Measurements from ENCODE around the gene DNAH17. TPM values are rescaled to one million over a fixed set of nuclear protein-coding genes. Genes with fewer than 3 reads are reported as not detected.
"Not testable (repeated sequence)": the region's sequence is repeated elsewhere in the genome, so short reads cannot be mapped to it uniquely, and the experiment has no call there.

The DNAH17 gene
- total RNA-seq, 4 donors from 2014 or later, result under 0.01 TPM; not detected in 2

DNA sequence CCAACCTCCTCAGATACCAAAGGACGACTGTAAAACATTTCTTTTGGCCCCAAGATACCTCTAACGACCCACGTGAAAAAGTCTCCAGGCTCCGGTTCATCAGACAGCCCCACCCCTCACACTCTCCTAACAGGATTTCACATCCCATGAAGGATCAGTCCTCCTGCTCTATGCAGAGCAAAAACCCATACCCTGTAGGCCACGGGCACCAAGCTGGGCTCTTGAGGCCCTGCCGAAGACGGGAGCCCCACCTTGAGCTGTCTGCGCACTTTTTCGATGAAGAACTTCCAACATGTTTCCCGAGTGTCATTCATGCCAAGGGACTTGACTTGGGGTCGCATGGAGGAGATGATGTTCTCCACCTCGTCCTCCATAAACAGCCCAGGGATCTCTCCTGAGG lies 108.8 kb downstream of the DNAH17 start:
- WGBS, 2 donors, result 83 to 85% methylated on average over 12 of the region's 12 CpGs
- Histone ChIP-seq H3K9me3 (no peaks in the 10 kb centered on the region), H3K4me3 (no peak overlapping the region), H3K4me1 (no peaks in the 10 kb centered on the region), H3K36me3 (no peaks in the 10 kb centered on the region), H3K27ac (no peak overlapping the region), H3K27me3 (peaks cover 0 to 4% of the 10 kb centered on the region in 2 donors)
- TF ChIP-seq, protein P1, sequence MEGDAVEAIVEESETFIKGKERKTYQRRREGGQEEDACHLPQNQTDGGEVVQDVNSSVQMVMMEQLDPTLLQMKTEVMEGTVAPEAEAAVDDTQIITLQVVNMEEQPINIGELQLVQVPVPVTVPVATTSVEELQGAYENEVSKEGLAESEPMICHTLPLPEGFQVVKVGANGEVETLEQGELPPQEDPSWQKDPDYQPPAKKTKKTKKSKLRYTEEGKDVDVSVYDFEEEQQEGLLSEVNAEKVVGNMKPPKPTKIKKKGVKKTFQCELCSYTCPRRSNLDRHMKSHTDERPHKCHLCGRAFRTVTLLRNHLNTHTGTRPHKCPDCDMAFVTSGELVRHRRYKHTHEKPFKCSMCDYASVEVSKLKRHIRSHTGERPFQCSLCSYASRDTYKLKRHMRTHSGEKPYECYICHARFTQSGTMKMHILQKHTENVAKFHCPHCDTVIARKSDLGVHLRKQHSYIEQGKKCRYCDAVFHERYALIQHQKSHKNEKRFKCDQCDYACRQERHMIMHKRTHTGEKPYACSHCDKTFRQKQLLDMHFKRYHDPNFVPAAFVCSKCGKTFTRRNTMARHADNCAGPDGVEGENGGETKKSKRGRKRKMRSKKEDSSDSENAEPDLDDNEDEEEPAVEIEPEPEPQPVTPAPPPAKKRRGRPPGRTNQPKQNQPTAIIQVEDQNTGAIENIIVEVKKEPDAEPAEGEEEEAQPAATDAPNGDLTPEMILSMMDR (IDR thresholded peaks at IDR 0.05), result no peak
- TF ChIP-seq EP300 (IDR thresholded peaks at IDR 0.05), result no peak
- no peak for TF ChIP-seq POLR2A (IDR thresholded peaks at IDR 0.05)
- DNase-seq (ENCODE audit: low spot score in 2 of 2), result no peak

DNA sequence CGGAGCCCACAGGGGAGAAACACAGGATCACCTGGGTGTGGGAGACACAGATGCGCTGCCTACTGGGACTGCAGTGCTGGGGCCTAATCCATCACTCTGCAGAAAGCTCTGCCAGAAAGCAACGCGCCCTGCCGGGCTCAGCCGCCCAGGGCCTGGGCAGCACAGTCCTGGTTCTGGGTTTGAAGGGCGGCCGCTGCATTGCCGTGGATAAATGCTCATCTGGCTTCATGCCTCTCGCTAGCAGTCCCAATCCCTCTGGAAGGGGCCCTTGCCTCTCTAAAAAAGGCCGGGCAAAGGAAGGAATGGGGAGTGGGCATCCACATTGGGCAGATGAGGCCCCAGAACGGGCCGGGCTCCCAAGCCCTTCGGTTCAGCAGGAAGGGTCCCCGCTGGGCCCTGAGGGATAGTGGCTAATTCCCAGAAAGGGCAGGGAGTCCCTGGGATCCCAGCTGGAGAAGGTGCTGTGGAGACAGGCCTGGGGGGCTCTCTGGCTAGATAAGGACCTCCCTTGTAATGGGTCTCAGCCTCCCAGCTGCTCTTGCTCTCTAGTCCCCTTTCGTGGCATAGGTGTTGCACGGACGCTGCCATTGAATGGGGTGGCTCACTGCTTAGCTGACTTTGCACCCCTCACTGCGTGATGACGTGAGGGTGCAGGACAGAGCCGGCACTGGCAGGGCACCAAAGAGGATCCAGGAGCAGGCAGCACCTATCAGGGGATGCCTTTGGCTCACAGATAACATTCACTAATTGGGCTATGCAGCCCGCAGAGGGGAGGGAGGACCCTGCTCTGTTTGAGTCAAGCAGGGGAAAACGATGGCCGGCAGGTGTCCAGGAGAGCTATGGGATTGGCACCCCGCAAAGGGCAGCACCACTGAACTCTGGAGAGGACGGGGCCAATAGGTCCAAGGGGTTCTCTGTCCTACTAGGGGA lies 110.1 kb downstream of the DNAH17 start:
- DNase-seq (ENCODE audit: low spot score in 2 of 2), result no peak
- TF ChIP-seq EP300 (IDR thresholded peaks at IDR 0.05) (no peak), POLR2A (IDR thresholded peaks at IDR 0.05) (no peak)
- TF ChIP-seq, protein P1 (IDR thresholded peaks at IDR 0.05), result no peak
- peaks cover 0 to 4% of the 10 kb centered on the region in 2 donors for H3K27me3 ChIP-seq
- H3K36me3 ChIP-seq, result no peaks in the 10 kb centered on the region
- peak overlapping the region in 1 of 4 donors; percentile 2 for H3K27ac ChIP-seq
- WGBS, 2 donors, result 90 to 91% methylated on average over 21 to 26 of the region's 26 CpGs
- H3K4me3 ChIP-seq, result no peak overlapping the region
- no peaks in the 10 kb centered on the region for H3K4me1 ChIP-seq
- no peaks in the 10 kb centered on the region for H3K9me3 ChIP-seq

DNA sequence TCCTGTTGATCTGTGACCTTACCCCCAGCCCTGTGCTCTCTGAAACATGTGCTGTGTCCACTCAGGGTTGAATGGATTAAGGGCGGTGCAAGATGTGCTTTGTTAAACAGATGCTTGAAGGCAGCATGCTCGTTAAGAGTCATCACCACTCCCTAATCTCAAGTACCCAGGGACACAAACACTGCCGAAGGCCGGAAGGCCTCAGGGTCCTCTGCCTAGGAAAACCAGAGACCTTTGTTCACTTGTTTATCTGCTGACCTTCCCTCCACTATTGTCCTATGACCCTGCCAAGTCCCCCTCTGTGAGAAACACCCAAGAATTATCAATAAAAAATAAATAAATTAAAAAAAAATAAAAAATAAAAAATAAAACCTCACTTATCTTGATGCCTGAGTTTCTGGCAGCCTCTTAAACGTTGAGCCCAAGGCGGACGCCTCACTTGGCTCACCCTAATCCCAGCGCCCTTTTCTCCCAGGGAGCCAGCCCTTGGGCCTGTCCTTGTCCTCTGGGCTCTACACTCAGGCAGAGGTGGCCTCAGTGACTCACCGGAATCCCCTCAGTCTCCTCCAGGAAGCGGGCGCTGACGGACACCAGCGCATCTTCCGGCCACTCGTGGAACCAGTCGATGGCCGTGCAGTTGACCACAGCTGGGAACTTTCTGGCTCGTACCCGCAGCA lies 110.9 kb downstream of the DNAH17 start:
- 74 to 79% methylated on average over 19 of the region's 19 CpGs for WGBS, 2 donors
- not testable (repeated sequence) for H3K36me3 ChIP-seq; DNase-seq (ENCODE audit: low spot score in 2 of 2); H3K9me3 ChIP-seq; H3K4me3 ChIP-seq; H3K27me3 ChIP-seq; H3K4me1 ChIP-seq
- H3K27ac ChIP-seq, result peak overlapping the region in 1 of 4 donors; percentile 2

DNA sequence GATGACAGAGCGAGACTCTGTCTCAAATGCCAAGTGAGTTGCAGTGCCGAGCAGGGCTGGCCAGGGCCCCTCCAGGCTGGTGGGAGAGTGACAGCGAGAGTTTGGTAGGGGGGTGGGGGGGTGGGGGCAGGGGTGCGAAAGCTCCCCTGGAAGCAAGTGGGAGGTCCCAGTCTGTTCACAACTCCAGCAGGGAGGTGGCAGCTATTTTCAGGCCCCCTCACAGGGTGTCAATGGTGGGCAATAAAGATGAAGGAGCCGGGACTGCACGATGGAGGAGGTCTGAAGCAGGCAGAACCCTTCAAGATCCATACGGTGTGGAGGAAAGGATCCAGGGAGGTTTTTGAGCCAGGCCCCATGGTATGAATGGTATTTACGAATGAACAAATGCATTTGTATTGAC lies 115.0 kb downstream of the DNAH17 start:
- no peaks in the 10 kb centered on the region for H3K4me1 ChIP-seq
- TF ChIP-seq POLR2A (IDR thresholded peaks at IDR 0.05) (no peak), EP300 (IDR thresholded peaks at IDR 0.05) (no peak)
- TF ChIP-seq, protein P1 (IDR thresholded peaks at IDR 0.05), result no peak
- H3K9me3 ChIP-seq, result no peaks in the 10 kb centered on the region
- no peaks in the 10 kb centered on the region for H3K36me3 ChIP-seq
- H3K27ac ChIP-seq, result no peak overlapping the region
- 33 to 67% methylated on average over 8 of the region's 8 CpGs for WGBS, 2 donors
- H3K4me3 ChIP-seq, result no peak overlapping the region
- no peaks in the 10 kb centered on the region for H3K27me3 ChIP-seq
- no peak for DNase-seq (ENCODE audit: low spot score in 2 of 2)

DNA sequence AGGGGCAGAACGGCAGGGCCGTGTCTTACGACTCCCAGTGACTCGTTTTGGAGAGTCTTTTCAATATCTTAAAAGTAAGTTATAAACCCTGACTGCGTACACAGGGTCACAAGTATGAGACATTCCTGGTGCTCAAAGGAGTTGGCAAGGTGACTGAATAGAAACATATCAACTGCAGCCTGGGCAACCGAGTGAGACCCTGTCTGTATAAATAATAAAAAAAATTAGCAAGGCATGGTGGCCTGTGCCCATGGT lies 115.5 kb downstream of the DNAH17 start:
- WGBS, 2 donors, result 71 to 73% methylated on average over 6 of the region's 6 CpGs
- no peaks in the 10 kb centered on the region for H3K9me3 ChIP-seq
- no peaks in the 10 kb centered on the region for H3K4me1 ChIP-seq

More for the DNA sequence above, 115.5 kb downstream of the DNAH17 start:
- TF ChIP-seq, protein P1 (IDR thresholded peaks at IDR 0.05), result no peak
- TF ChIP-seq EP300 (IDR thresholded peaks at IDR 0.05) (no peak), POLR2A (IDR thresholded peaks at IDR 0.05) (no peak)
- no peak for DNase-seq (ENCODE audit: low spot score in 2 of 2)
- H3K4me3 ChIP-seq, result no peak overlapping the region
- no peak overlapping the region for H3K27ac ChIP-seq
- H3K36me3 ChIP-seq, result no peaks in the 10 kb centered on the region
- H3K27me3 ChIP-seq, result peaks cover 0 to 4% of the 10 kb centered on the region in 2 donors
